ENCODE data around the gene FBXL15. TPM values are rescaled to one million over a fixed set of nuclear protein-coding genes. Genes with fewer than 3 reads are reported as not detected.

FBXL15 gene
- total and polyA plus RNA-seq, 2 of the 13 experiments (the other 11 are each of a cell fraction or from before 2014, with no cell fraction given), result 4.3 to 8.3 TPM

DNA sequence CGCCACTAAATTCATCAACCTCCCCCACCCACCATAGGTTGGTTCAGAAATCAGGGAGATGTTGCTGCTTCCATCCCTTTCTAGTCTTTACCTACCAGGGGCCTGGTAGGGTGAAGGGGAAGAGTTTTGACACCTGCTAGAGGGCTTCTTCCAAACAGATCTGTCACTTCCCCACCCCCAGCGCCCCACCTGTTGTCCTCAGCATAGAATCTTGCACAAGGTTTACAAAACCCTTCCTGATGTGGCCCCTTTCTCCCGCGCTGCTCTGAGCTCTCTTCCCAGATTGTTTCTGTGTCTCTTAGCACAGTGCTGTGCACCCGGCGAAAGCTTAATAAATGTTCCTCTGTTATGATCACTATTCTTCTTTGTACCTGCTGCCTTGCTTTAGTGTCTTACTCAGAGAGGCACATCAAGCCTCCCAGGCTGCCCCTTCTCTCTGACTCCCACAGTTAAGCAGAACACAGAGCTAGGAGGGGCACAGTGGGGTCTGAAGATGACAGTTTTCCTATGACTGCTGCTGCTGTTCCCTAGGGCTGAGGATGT is 41.9 kb downstream of the FBXL15 start (continued):
- TF ChIP-seq ZNF567 (CRISPR knock-in tag; IDR thresholded peaks at IDR 0.05; ENCODE audit: borderline replicate concordance) (no peak), CCDC6 (CRISPR knock-in tag; IDR thresholded peaks at IDR 0.05) (0 out of 2 replicates have a peak, but pooled peaks have one; percentile 54), TRIM24 (CRISPR knock-in tag; IDR thresholded peaks at IDR 0.05) (no peak), ZNF550 (CRISPR knock-in tag; IDR thresholded peaks at IDR 0.05; ENCODE audit: borderline replicate concordance) (no peak), JUN (CRISPR knock-in tag; IDR thresholded peaks at IDR 0.05) (no peak), HDAC1 (CRISPR knock-in tag; IDR thresholded peaks at IDR 0.05) (peak; percentile 37; the same call in 1 of the 2 replicates), HIVEP1 (CRISPR knock-in tag; IDR thresholded peaks at IDR 0.05) (no peak), TMF1 (CRISPR knock-in tag; IDR thresholded peaks at IDR 0.05; ENCODE audit: low read depth) (no peak)
- TF ChIP-seq, protein P1, sequence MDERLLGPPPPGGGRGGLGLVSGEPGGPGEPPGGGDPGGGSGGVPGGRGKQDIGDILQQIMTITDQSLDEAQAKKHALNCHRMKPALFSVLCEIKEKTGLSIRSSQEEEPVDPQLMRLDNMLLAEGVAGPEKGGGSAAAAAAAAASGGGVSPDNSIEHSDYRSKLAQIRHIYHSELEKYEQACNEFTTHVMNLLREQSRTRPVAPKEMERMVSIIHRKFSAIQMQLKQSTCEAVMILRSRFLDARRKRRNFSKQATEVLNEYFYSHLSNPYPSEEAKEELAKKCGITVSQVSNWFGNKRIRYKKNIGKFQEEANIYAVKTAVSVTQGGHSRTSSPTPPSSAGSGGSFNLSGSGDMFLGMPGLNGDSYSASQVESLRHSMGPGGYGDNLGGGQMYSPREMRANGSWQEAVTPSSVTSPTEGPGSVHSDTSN (CRISPR knock-in tag; IDR thresholded peaks at IDR 0.05), result no peak
- TF ChIP-seq, protein P2, sequence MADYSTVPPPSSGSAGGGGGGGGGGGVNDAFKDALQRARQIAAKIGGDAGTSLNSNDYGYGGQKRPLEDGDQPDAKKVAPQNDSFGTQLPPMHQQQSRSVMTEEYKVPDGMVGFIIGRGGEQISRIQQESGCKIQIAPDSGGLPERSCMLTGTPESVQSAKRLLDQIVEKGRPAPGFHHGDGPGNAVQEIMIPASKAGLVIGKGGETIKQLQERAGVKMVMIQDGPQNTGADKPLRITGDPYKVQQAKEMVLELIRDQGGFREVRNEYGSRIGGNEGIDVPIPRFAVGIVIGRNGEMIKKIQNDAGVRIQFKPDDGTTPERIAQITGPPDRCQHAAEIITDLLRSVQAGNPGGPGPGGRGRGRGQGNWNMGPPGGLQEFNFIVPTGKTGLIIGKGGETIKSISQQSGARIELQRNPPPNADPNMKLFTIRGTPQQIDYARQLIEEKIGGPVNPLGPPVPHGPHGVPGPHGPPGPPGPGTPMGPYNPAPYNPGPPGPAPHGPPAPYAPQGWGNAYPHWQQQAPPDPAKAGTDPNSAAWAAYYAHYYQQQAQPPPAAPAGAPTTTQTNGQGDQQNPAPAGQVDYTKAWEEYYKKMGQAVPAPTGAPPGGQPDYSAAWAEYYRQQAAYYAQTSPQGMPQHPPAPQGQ (CRISPR knock-in tag; IDR thresholded peaks at IDR 0.05; ENCODE audit: borderline replicate concordance), result no peak
- TF ChIP-seq, protein P3, sequence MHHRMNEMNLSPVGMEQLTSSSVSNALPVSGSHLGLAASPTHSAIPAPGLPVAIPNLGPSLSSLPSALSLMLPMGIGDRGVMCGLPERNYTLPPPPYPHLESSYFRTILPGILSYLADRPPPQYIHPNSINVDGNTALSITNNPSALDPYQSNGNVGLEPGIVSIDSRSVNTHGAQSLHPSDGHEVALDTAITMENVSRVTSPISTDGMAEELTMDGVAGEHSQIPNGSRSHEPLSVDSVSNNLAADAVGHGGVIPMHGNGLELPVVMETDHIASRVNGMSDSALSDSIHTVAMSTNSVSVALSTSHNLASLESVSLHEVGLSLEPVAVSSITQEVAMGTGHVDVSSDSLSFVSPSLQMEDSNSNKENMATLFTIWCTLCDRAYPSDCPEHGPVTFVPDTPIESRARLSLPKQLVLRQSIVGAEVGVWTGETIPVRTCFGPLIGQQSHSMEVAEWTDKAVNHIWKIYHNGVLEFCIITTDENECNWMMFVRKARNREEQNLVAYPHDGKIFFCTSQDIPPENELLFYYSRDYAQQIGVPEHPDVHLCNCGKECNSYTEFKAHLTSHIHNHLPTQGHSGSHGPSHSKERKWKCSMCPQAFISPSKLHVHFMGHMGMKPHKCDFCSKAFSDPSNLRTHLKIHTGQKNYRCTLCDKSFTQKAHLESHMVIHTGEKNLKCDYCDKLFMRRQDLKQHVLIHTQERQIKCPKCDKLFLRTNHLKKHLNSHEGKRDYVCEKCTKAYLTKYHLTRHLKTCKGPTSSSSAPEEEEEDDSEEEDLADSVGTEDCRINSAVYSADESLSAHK (CRISPR knock-in tag; IDR thresholded peaks at IDR 0.05; ENCODE audit: borderline replicate concordance), result no peak
- TF ChIP-seq, protein P4, sequence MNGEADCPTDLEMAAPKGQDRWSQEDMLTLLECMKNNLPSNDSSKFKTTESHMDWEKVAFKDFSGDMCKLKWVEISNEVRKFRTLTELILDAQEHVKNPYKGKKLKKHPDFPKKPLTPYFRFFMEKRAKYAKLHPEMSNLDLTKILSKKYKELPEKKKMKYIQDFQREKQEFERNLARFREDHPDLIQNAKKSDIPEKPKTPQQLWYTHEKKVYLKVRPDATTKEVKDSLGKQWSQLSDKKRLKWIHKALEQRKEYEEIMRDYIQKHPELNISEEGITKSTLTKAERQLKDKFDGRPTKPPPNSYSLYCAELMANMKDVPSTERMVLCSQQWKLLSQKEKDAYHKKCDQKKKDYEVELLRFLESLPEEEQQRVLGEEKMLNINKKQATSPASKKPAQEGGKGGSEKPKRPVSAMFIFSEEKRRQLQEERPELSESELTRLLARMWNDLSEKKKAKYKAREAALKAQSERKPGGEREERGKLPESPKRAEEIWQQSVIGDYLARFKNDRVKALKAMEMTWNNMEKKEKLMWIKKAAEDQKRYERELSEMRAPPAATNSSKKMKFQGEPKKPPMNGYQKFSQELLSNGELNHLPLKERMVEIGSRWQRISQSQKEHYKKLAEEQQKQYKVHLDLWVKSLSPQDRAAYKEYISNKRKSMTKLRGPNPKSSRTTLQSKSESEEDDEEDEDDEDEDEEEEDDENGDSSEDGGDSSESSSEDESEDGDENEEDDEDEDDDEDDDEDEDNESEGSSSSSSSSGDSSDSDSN (CRISPR knock-in tag; IDR thresholded peaks at IDR 0.05), result peak; percentile 27; the same call in 1 of the 2 replicates
- TF ChIP-seq, protein P5, sequence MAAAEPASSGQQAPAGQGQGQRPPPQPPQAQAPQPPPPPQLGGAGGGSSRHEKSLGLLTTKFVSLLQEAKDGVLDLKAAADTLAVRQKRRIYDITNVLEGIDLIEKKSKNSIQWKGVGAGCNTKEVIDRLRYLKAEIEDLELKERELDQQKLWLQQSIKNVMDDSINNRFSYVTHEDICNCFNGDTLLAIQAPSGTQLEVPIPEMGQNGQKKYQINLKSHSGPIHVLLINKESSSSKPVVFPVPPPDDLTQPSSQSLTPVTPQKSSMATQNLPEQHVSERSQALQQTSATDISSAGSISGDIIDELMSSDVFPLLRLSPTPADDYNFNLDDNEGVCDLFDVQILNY (CRISPR knock-in tag; conservative IDR thresholded peaks at IDR 0.05), result no peak
- TF ChIP-seq, protein P6, sequence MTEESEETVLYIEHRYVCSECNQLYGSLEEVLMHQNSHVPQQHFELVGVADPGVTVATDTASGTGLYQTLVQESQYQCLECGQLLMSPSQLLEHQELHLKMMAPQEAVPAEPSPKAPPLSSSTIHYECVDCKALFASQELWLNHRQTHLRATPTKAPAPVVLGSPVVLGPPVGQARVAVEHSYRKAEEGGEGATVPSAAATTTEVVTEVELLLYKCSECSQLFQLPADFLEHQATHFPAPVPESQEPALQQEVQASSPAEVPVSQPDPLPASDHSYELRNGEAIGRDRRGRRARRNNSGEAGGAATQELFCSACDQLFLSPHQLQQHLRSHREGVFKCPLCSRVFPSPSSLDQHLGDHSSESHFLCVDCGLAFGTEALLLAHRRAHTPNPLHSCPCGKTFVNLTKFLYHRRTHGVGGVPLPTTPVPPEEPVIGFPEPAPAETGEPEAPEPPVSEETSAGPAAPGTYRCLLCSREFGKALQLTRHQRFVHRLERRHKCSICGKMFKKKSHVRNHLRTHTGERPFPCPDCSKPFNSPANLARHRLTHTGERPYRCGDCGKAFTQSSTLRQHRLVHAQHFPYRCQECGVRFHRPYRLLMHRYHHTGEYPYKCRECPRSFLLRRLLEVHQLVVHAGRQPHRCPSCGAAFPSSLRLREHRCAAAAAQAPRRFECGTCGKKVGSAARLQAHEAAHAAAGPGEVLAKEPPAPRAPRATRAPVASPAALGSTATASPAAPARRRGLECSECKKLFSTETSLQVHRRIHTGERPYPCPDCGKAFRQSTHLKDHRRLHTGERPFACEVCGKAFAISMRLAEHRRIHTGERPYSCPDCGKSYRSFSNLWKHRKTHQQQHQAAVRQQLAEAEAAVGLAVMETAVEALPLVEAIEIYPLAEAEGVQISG (CRISPR knock-in tag; IDR thresholded peaks at IDR 0.05), result no peak
- TF ChIP-seq, protein P7, sequence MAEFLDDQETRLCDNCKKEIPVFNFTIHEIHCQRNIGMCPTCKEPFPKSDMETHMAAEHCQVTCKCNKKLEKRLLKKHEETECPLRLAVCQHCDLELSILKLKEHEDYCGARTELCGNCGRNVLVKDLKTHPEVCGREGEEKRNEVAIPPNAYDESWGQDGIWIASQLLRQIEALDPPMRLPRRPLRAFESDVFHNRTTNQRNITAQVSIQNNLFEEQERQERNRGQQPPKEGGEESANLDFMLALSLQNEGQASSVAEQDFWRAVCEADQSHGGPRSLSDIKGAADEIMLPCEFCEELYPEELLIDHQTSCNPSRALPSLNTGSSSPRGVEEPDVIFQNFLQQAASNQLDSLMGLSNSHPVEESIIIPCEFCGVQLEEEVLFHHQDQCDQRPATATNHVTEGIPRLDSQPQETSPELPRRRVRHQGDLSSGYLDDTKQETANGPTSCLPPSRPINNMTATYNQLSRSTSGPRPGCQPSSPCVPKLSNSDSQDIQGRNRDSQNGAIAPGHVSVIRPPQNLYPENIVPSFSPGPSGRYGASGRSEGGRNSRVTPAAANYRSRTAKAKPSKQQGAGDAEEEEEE (CRISPR knock-in tag; IDR thresholded peaks at IDR 0.05; ENCODE audit: borderline replicate concordance), result no peak

Measured in HepG2 (cell line).